ENCODE measurements around the gene F2RL3. TPM values are rescaled to one million over a fixed set of nuclear protein-coding genes. Genes with fewer than 3 reads are reported as not detected.
A peak's percentile ranks its signal among the peaks of the same experiment; 100 is the strongest.

F2RL3 gene
- not detected for total RNA-seq
- 0.01 TPM for polyA plus RNA-seq (2013, experiment 1 of 2)
- 0.08 TPM for polyA plus RNA-seq (2013, experiment 2 of 2)
- 0 to 0.69 (median 0.12) reads per million in 172 experiments for total RNA-seq

GRCh38 chr19:16888629-16889365, at the start of gene F2RL3:
F2RL3 (plus strand) TSS chr19:16888999; CDS start chr19:16889190, 191 bp downstream.
- DNase-seq (peak in 2 of 14 experiments; percentile 34 to 47), ATAC-seq (ENCODE audit: poor library complexity) (no peak)
- peaks cover 18% of the 10 kb centered on the region for H3K4me1 ChIP-seq (ENCODE audit: insufficient read depth, low read length)
- Mint-ChIP-seq H3K36me3 (ENCODE audit: low read depth) (no peaks in the 10 kb centered on the region), H3K4me1 (ENCODE audit: low read depth) (no peaks in the 10 kb centered on the region), H3K4me3 (no peak within 1 kb of the TSS), H3K27me3 (peaks cover 29% of the 10 kb centered on the region), H3K9me3 (no peaks in the 10 kb centered on the region), H3K27ac (no peak within 1 kb of the TSS)
- peaks cover 0 to 24% of the 10 kb centered on the region in 2 experiments for H3K9me3 ChIP-seq (ENCODE audit: control insufficient read depth in 1 of 2, insufficient read depth in 1 of 2, low read length in 2 of 2)
- ChIA-PET CTCF (no interaction called here), POLR2A (no interaction called here)
- intact Hi-C loops (cut with DNase I, micrococcal nuclease), result no loop called here
- no peak within 1 kb of the TSS for H3K27ac ChIP-seq (ENCODE audit: low read depth in 1 of 2, low read length in 2 of 2)
- no peaks in the 10 kb centered on the region for H3K36me3 ChIP-seq (ENCODE audit: insufficient read depth, low read length)
- TF ChIP-seq, protein P1, sequence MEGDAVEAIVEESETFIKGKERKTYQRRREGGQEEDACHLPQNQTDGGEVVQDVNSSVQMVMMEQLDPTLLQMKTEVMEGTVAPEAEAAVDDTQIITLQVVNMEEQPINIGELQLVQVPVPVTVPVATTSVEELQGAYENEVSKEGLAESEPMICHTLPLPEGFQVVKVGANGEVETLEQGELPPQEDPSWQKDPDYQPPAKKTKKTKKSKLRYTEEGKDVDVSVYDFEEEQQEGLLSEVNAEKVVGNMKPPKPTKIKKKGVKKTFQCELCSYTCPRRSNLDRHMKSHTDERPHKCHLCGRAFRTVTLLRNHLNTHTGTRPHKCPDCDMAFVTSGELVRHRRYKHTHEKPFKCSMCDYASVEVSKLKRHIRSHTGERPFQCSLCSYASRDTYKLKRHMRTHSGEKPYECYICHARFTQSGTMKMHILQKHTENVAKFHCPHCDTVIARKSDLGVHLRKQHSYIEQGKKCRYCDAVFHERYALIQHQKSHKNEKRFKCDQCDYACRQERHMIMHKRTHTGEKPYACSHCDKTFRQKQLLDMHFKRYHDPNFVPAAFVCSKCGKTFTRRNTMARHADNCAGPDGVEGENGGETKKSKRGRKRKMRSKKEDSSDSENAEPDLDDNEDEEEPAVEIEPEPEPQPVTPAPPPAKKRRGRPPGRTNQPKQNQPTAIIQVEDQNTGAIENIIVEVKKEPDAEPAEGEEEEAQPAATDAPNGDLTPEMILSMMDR (IDR thresholded peaks at IDR 0.05), result no peak
- no peak within 1 kb of the TSS for H3K4me3 ChIP-seq (ENCODE audit: low read length)
- peaks cover 7 to 26% of the 10 kb centered on the region in 2 experiments for H3K27me3 ChIP-seq (ENCODE audit: control insufficient read depth in 1 of 2, insufficient read depth in 2 of 2, low read length in 2 of 2)

DNA sequence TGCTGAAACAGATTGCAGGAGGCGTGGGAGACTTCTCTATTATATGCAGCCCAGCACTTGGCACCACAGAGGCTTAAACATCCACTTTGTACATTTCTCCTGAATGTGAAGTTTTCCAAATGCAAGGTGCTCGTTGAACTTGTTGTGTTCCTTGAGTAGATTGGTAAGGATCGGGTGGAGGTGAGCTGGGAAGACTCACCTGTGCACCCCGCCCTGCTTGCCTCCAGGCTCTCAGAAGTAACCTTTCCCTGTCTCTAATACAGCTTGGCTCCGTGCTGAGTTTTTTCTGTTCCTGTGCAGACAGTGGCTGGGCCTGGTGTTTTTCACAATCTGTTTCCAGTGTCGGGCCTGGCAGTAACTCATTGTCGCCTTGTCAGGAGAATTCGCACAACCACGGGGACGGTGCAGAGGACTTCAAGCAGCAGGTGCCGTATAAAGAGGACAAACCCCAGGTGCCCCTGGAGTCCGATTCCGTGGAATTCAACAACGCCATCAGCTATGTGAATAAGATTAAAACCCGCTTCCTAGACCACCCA, 47.3 kb upstream of the F2RL3 start:
- Histone ChIP-seq H3K27ac (ENCODE audit: low read depth in 1 of 2, low read length in 2 of 2) (no peak overlapping the region), H3K36me3 (ENCODE audit: insufficient read depth, low read length) (peaks cover 77% of the 10 kb centered on the region), H3K4me3 (ENCODE audit: low read length) (no peak overlapping the region), H3K9me3 (ENCODE audit: control insufficient read depth in 1 of 2, insufficient read depth in 1 of 2, low read length in 2 of 2) (no peaks in the 10 kb centered on the region), H3K4me1 (ENCODE audit: insufficient read depth, low read length) (no peaks in the 10 kb centered on the region), H3K27me3 (ENCODE audit: control insufficient read depth in 1 of 2, insufficient read depth in 2 of 2, low read length in 2 of 2) (no peaks in the 10 kb centered on the region)
- Mint-ChIP-seq H3K9me3 (no peaks in the 10 kb centered on the region), H3K4me1 (ENCODE audit: low read depth) (no peaks in the 10 kb centered on the region), H3K27ac (no peak overlapping the region), H3K27me3 (no peaks in the 10 kb centered on the region), H3K36me3 (ENCODE audit: low read depth) (peaks cover 93% of the 10 kb centered on the region), H3K4me3 (no peak overlapping the region)
- ChIA-PET POLR2A (no interaction called here), CTCF (no interaction called here)
- TF ChIP-seq, protein P1 (IDR thresholded peaks at IDR 0.05), result no peak
- ATAC-seq (ENCODE audit: poor library complexity), result no peak
- intact Hi-C loops (cut with DNase I, micrococcal nuclease), result no loop called here
- no peak for DNase-seq

DNA sequence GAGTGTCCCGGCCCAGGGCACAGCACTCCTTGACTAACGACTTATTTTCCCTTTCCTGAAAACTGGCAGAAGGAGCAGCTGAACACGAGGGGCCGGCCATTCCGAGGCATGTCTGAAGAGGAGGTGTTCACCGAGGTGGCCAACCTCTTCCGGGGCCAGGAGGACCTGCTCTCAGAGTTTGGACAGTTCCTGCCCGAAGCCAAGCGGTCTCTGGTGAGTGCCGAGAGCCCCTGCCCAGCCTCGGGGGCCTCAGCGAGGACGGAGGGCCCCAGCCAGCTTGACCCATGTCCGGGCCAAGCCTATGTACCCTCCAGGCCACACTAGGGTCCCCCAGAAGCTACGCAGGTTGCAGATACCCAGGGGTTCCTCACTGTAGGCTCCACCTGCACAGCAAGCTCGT, 41.9 kb upstream of the F2RL3 start:
- DNase-seq (no peak), ATAC-seq (ENCODE audit: poor library complexity) (no peak)
- Histone ChIP-seq H3K27ac (ENCODE audit: low read depth in 1 of 2, low read length in 2 of 2) (no peak overlapping the region), H3K9me3 (ENCODE audit: control insufficient read depth in 1 of 2, insufficient read depth in 1 of 2, low read length in 2 of 2) (no peaks in the 10 kb centered on the region), H3K4me1 (ENCODE audit: insufficient read depth, low read length) (no peaks in the 10 kb centered on the region), H3K36me3 (ENCODE audit: insufficient read depth, low read length) (peaks cover 79% of the 10 kb centered on the region), H3K4me3 (ENCODE audit: low read length) (no peak overlapping the region), H3K27me3 (ENCODE audit: control insufficient read depth in 1 of 2, insufficient read depth in 2 of 2, low read length in 2 of 2) (no peaks in the 10 kb centered on the region)
- Mint-ChIP-seq H3K4me3 (no peak overlapping the region), H3K27ac (no peak overlapping the region), H3K36me3 (ENCODE audit: low read depth) (peaks cover 90% of the 10 kb centered on the region), H3K4me1 (ENCODE audit: low read depth) (no peaks in the 10 kb centered on the region), H3K27me3 (no peaks in the 10 kb centered on the region), H3K9me3 (no peaks in the 10 kb centered on the region)
- TF ChIP-seq, protein P1 (IDR thresholded peaks at IDR 0.05), result no peak
- CTCF ChIA-PET, result no interaction called here
- POLR2A ChIA-PET, result no interaction called here
- intact Hi-C loops (cut with DNase I, micrococcal nuclease), result no loop called here
